Loucy (cell line): Measurements from ENCODE around the gene OSBPL1A.

Experiments used
- EZH2phosphoT487 ChIP-seq: fragments of 200-600 bp; IDR thresholded peaks from 2 replicates; pipeline ENCODE4 v1.6.1; 2018; ENCODE audit warnings: antibody characterized with exemption, mild to moderate bottlenecking, moderate library complexity, borderline replicate concordance
- TF ChIP-seq, protein P1 (sequence below): fragments of 200-600 bp; sonication (generic); conservative IDR thresholded peaks from 2 replicates; pipeline ENCODE4 v1.5.1; 2014; ENCODE audit warnings: mild to moderate bottlenecking, antibody characterized with exemption, low read length

DNA sequence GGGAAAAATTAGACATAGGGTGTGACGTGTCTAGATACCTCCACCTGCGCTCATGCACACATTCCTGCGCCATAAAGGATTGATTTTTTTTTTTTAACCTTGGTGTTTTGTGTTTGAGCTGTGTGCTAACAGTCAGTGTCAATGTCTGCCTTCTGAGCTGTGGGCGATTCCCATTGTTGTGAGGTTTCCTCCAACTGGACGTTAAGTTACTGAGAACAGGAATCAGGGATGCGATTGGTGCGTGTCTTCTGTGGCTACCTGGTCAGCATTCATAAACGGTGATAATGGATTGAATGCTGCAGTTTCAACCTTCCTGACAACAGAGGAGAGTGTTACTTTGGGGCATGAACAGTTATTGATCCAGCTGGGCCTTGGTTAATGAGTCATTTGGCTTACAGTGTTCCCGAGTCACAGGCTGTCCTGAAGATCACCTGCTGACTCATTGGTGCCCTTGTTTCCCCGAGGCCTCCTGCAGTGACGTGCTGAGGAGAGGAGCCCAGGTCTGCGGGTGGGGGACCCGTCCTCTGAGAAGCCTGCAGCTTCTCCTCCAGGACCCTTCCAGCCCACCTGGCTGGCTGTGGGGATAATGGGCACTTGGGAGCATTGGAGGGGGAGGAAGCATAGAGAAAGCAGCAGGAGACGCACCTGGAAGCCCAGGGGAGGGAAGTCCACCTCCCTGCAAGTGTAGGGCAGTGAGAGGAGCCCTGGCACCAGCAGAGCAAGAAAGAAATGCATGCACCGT, 284.6 kb downstream of the OSBPL1A start:
- TF ChIP-seq, protein P1, sequence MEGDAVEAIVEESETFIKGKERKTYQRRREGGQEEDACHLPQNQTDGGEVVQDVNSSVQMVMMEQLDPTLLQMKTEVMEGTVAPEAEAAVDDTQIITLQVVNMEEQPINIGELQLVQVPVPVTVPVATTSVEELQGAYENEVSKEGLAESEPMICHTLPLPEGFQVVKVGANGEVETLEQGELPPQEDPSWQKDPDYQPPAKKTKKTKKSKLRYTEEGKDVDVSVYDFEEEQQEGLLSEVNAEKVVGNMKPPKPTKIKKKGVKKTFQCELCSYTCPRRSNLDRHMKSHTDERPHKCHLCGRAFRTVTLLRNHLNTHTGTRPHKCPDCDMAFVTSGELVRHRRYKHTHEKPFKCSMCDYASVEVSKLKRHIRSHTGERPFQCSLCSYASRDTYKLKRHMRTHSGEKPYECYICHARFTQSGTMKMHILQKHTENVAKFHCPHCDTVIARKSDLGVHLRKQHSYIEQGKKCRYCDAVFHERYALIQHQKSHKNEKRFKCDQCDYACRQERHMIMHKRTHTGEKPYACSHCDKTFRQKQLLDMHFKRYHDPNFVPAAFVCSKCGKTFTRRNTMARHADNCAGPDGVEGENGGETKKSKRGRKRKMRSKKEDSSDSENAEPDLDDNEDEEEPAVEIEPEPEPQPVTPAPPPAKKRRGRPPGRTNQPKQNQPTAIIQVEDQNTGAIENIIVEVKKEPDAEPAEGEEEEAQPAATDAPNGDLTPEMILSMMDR: no peak
- no peak for TF ChIP-seq EZH2phosphoT487
